HG03060 (cell line): ENCODE results near the gene UGT1A4.
"Not testable (repeated sequence)": the region's sequence is repeated elsewhere in the genome, so short reads cannot be mapped to it uniquely, and the experiment has no call there.

Source experiments
- ATAC-seq: cut with Tn5 transposase; IDR thresholded peaks from one replicate; pipeline ENCODE4 v1.9.1; 2021; ENCODE audit warnings: low read depth, moderate number of reproducible peaks; ENCODE audit not compliant: unreplicated experiment

UGT1A4 gene

DNA sequence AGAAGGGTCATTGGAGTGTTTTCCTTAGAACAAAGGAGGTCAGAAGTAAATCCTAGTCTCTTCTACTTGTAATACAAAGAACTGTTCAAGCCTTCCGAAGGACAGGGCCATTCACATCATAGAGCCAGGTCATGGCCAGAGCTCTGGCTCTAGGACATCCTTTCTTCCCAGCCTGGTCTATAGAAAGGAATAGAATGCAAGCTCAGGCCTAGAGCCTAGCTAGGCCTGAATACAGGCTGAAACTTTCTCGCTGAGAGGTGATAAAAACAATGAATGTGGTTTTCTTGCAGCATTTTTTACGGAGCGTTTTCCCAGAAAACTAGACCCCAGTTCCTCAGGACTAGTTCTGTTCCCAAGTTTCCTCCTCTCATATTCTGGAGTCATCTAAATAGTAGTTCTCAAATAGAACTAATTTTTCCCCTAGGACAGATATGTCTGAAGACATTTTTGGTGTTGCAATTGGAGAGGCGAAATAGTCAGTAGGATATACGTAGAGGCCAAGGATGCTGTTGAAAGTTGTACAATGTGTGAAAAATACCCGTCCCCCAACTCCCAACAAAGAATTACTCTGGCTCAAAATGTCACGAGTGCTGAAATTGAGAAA lies 19.0 kb upstream of the UGT1A4 start:
- ATAC-seq, result no peak

DNA sequence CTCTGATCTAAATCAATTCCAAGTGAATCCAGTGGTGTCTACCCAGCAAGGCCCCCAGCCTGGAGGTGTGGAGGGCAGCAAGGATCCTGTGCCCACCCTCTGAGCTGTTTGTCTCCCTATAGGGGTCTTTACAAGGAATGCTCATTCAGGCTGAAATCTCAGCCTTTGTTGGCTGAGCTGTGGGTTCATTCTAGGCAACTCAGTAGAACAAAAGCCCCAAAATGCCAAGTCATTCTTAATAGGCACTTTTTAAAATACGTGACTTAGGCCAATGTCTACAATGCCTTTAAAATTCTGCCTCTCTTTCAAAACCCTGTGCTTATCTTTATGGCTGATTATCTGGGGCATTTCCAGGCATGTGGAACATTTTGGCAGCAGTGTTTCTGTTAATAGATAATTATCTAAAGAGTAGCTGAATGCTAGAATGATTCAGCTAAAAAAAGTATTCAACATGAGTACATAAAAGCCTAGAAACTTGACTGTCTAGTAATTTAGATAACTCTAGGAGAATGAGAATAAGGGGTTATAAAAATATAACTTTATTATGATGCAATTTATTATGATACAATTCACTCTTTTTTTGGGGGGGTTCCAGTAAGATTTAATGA lies 18.4 kb upstream of the UGT1A4 start:
- no peak for ATAC-seq

DNA sequence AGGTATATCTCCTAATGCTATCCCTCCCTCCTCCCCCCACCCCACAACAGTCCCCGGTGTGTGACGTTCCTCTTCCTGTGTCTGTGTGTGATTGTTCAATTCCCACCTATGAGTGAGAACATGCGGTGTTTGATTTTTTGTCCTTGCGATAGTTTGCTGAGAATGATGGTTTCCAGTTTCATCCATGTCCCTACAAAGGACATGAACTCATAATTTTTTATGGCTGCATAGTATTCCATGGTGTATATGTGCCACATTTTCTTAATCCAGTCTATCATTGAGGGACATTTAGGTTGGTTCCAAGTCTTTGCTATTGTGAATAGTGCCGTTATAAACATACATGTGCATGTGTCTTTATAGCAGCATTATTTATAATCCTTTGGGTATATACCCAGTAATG lies 17.7 kb upstream of the UGT1A4 start:
- ATAC-seq, result not testable (repeated sequence)

DNA sequence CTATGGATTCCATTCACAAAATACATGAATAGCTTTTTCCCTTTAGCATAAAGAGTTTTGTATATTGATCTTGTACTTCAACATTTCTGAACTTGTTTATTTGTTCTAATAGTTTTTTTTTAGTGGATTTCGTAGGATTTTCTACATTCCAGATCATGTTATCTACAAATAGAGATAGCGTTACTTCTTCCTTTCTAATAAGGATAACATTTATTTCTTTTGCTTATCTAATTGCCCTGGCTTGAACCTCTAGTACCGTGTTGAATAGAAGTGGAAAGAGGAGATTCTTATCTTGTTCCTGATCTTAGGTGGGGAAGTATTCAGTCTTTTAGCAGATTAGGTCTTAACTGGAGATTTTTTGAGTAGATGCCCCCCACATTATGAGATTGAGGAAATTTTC lies 16.3 kb upstream of the UGT1A4 start:
- ATAC-seq, result no peak

DNA sequence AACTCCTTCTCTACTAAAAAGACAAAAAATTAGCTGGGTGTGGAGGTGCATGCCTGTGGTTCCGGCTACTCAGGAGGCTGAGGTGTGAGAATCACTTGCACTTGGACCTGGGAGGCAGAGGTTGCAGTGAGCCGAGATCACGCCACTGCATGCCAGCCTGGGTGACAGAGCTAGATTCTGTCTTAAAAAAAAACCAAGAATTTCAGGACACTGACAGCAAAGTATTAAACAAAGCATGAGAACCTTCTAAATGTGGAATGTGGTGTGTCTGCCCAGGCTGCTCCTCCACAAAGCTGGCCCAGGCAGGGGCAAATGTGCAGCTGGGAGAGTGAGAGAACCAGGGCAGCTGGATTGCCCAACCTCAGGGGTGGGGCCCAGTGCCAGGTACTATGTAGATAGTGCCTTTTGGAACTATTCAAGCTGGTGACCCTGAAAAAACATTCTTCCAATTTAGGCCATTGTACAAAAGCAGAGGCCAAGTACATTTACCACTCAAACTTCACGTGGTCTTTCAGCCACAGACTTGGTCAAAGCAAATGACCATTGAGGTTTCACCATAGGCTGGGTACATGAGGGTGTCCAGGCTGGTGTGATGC lies 12.5 kb upstream of the UGT1A4 start:
- ATAC-seq, result no peak

DNA sequence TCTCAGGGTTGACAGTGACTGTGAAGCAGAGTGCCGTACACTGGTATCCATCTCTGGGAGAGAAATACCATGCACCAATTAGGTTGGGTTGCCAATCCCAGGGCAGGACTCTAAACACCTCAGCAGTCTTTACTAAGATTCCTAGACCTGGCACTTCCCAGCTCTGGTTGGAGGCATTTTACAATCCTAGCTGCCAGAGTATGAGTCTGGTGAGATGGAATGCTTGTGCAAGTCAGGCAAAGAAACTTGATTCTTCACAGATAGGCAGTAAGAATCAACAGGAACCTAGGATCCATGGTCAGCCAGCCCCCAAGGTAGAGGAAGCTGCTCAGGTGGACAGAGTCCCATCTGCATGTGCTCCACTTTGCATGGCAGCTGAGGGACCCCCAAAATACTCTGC lies 11.8 kb upstream of the UGT1A4 start:
- ATAC-seq, result no peak

DNA sequence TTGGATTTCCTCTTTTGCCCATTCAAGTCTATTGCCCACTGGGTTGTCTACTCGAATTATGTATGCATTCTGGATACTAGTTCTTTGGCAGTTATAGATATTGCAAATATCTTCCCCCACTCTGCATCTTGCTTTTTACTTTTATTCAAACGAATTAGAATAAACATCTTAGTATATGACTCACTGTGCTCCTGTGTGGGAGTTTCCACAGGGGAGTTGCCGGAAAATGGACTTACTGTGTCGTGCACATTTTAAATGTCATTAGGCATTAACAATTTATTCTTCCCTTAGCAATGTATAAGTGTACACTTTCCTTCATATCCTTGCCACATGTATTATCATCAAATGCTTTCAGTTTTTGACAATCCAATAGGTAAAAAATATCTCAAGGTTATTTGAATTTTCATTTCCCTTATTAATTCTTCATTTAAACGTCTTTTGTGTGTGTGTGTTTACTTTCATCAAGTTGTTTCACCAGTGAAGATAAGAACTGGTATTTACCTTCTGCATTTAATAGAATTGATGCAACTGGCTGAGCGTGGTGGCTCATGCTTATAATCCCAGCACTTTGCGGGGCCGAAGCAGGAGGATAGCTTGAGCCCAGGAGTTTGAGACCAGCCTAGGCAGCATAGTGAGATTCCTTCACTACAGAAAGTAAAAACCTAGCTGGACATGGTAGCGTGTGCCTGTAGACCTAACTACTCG lies 10.4 kb upstream of the UGT1A4 start:
- no peak for ATAC-seq

DNA sequence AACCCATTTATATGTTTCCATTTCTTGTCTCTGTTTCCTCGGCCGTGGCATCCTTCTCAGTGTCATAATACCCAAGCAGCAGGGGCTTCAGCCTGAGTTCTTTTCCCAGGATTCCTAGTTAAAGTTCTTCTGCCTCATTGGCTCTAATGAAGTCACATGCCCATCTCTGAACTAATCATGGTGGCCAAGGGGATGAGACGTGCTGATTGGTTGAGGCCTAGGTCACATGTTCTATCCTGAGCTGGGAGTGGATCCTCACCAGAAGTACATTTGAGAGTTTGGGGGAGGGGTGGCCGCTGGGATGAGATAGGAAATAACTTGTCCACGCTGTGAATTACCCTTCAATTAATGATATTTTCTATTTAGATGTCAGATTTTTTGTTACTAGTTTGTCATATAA lies 9.6 kb upstream of the UGT1A4 start:
- ATAC-seq, result no peak

DNA sequence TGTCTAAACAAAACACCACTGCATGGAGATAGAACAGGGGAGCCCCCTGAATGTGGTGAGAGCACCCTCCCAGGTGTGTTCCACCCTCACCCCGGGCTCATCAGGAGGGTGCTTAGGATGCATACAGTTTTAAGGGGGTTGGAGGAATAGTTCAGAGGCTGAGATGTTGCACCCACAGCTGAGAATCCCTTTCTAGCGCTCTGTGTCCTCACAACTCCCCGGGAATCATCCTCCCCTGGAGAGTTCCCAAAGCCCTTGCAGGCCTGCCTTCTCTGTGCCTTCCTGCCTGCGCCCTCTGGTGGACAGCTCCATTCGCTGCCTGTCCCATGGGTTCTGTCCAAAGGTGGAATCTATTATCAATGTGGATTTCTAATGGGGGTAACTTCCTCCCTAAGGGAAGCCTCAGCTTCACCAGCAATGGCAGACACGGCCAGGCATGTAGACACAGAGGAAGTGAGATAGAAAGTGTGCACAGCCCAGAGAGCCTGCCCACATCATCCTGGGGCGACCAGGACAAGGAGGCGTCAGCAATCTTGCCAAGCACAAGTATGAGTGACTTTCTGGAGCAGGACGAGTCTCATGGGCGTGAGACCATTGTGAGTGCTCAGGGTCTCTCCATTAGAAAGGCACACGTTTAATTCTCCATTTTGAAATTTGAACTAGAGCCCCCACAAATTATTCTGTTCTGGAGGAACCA lies 7.1 kb upstream of the UGT1A4 start:
- ATAC-seq, result no peak

DNA sequence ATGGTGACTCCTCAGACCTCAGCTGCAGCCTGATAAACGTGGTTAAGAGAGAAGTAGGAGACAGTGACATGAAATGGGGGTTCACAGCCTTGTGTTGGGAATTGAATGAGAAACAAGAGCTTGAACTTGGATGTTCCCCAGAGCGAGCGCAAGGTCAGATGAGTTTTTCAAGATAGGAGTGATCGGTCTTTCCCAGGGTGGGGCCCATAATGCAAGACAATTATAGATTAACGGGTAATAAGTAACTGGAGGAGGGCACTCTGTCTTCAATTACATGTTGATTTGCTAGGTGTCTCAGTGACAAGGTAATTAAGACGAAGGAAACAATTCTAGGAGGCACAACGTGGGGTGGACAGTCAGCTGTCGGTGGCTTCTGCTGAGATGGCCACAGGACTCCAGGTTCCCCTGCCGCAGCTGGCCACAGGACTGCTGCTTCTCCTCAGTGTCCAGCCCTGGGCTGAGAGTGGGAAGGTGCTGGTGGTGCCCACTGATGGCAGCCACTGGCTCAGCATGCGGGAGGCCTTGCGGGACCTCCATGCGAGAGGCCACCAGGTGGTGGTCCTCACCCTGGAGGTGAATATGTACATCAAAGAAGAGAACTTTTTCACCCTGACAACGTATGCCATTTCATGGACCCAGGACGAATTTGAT lies 5.8 kb upstream of the UGT1A4 start, which contains the start of gene UGT1A5:
Gene UGT1A5, plus strand, starts transcription at position 297 of the 651 bp plus-strand sequence. Its CDS starts 85 bp downstream, at position 382.
- ATAC-seq, result no peak

DNA sequence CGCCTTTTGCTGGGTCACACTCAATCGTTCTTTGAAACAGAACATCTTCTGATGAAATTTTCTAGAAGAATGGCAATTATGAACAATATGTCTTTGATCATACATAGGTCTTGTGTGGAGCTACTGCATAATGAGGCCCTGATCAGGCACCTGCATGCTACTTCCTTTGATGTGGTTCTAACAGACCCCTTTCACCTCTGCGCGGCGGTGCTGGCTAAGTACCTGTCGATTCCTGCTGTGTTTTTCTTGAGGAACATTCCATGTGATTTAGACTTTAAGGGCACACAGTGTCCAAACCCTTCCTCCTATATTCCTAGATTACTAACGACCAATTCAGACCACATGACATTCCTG lies 5.3 kb upstream of the UGT1A4 start:
- no peak for ATAC-seq

DNA sequence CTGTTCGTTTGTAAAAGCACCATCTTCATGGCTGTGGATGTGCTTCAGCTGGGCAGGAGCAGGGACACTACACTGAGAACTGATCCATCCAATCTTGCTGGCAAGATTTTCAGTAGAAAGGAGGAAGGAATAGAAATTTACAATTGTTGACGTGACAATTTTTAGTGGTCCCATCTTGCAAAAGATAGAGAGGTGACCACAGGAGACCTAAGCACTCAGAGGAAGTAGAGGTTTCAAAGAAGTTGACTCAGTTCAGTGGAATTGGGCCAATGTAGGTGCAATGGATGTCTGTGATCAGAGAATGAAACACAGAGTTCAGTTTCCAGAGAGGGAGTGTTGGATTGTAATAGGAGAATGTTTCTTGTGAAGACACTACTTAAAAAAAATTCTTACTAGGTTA lies 4.4 kb upstream of the UGT1A4 start:
- no peak for ATAC-seq

DNA sequence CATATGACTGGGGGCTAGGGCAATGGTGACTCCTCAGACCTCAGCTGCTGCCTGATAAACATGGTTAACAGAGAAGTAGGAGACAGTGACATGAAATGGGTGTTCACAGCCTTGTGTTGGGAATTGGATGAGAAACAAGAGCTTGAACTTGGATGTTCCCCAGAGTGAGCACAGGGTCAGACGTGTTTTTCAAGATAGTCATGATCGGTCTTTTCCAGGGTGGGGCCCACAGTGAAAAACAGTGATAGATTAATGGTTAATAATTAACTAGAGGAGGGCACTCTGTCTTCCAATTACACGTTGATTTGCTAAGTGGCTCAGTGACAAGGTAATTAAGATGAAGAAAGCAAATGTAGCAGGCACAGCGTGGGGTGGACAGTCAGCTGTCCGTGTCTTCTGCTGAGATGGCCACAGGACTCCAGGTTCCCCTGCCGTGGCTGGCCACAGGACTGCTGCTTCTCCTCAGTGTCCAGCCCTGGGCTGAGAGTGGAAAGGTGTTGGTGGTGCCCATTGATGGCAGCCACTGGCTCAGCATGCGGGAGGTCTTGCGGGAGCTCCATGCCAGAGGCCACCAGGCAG lies 10.3 kb downstream of the UGT1A4 start, which contains the start of gene UGT1A3:
Gene UGT1A3, plus strand, starts transcription at position 320 of the 579 bp plus-strand sequence. Its CDS starts 85 bp downstream, at position 405.
- no peak for ATAC-seq

DNA sequence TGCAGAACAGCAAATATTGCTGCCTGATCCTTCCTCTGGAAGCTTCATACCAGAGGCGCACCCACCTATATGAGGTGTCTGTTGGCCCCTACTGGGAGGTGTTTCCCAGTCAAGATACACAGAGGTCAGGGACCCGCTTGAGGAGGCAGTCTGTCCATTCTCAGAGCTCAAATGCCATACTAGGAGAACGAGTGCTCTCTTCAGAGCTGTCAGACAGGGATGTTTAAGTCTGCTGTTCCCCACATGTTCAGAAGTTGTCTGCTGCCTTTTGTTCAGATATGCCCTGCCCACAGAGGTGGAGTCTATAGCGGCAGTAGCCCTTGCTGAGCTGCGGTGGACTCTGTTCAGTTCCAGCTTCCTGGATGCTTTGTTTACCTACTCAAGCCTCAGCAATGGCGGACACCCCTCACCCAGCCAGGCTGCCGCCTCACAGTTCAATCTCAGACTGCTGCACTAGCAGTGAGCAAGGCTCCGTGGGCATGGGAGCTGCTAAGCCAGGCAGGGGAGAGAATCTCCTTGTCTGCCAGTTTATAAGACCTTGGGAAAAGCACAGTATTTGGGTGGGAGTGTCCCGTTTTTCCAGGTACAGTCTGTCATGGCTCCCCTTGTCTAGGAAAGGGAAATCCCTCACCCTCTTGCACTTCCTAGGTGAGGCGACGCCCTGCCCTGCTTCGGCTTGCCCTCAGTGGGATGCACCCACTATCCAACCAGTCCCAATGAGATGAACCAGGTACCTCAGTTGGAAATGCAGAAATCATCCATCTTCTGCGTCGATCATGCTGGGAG lies 18.5 kb downstream of the UGT1A4 start:
- not testable (repeated sequence) for ATAC-seq

DNA sequence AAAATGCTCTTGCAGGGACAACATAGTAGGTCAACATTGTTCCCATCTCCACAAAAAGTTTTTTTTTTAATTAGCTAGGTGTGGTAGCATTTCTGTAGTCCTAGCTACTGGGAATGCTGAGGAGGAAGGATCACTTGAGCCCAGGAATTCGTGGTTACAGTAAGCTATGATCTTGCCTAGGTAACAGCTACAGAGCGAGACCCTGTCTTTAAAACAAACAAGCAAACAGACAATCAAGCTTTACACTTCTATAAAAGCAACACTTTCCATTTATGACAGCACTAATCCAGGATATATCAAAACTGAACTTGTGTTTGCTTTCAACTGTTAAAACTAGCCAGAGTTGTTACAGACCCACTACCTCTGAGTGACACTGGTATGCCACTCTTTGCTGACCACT lies 22.3 kb downstream of the UGT1A4 start:
- no peak for ATAC-seq

DNA sequence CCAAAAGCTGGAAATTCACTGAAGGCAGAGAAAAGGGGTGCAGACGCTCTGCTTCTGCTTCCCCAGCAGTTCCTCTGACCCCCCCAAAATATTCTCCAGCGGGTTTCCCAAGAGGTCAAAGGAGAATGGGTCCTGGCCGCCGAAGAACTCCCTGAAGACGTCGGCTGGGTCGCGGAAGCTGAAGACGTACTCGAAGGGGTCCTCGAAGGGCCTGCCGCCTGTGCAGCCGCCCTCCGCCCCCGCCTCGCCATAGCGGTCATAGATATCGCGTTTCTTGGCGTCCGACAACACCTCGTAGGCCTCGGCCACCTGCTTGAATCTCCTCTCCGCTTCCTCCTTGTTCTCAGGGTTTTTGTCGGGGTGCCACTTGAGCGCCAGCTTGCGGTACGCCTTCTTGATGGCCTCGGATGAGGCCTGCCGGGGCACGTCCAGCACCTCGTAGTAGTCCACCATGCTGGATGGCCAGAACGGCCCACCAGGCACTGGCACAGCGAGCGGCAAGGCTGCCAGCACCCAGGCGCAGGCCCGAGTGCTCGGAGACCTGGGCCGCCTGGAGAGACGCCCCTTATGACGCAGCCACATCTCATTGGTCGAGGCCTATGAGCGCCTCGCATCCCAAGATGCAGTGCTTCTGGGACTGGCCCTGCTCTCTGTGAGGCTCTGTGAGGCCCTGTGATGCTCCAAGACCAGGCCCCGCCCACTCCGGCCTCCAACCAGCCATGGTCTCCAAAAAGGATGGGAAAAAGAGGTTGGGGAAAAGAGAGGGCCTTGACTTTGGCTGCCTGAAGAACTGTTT lies 25.1 kb downstream of the UGT1A4 start:
- ATAC-seq, result no peak

DNA sequence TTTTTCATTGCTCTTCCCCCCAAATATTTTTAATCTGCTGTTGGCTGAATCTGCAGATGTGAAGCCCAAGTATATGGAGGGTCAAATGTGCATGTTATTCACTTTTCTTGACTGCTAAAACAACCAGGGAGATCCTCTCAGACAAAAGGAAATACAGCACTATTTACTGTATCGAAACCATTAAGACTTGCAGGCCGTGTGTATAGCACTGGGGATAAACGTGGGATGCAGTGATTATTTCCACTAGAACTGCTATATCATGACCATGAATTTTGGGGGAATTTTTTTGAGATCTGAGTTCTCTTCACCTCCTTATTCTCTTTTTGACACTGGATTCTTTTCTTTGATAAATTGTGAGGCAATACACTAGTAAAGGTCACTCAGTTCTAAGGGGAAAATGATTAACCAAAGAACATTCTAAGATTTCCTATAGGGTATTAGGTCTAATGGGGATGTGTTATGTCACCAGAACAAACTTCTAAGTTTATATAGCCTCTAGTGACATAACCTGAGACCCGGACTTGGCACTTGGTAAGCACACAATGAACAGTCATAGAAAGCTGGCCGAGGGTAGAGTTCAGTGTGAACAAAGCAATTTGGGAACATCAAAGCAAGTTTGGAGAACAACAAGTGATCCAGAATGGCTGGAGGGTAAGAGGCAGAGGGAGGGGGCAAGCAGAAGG lies 26.7 kb downstream of the UGT1A4 start:
- ATAC-seq, result no peak

DNA sequence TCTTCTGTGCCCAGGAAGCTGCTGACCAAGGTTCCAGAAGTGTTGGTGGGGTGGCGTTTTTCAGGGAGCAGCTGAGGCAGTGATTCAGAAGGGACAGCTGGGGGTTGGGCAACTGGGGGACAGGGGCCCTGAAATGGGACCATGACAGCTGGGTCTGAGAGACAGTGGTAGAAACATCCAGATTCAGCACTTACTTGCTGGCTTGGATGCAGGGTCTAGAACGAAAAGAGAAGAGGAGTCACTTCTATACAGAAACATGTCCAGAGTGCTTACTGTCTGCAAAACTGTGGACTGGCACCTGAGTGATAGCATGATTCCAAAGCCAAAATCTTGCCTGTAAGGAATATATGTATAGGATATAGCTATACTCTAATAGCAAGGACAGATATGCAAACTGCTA lies 27.3 kb downstream of the UGT1A4 start:
- not testable (repeated sequence) for ATAC-seq
